Ishikawa (cell line): ENCODE results near the gene GTSE1.
A peak's percentile ranks its signal among the peaks of the same experiment; 100 is the strongest.

ENCODE experiments used
- CEBPB ChIP-seq: IDR thresholded peaks from 2 replicates; pipeline ENCODE4 v1.6.1; 2012
- CREB1 ChIP-seq: IDR thresholded peaks from 2 replicates; pipeline ENCODE4 v1.6.1; 2012; ENCODE audit warnings: low read depth
- EGR1 ChIP-seq: IDR thresholded peaks from 2 replicates; pipeline ENCODE4 v1.6.1; 2012
- EP300 ChIP-seq: IDR thresholded peaks from 2 replicates; pipeline ENCODE4 v1.6.1; 2012; ENCODE audit warnings: borderline replicate concordance
- FOXM1 ChIP-seq: IDR thresholded peaks from 2 replicates; pipeline ENCODE4 v1.6.1; 2012; ENCODE audit warnings: low read depth, borderline replicate concordance
- MAX ChIP-seq: IDR thresholded peaks from 2 replicates; pipeline ENCODE4 v1.6.1; 2012
- NFIC ChIP-seq: IDR thresholded peaks from 2 replicates; pipeline ENCODE4 v1.6.1; 2012
- RAD21 ChIP-seq: IDR thresholded peaks from 2 replicates; pipeline ENCODE4 v1.6.1; 2012; ENCODE audit warnings: low read depth
- TAF1 ChIP-seq: IDR thresholded peaks from 2 replicates; pipeline ENCODE4 v1.6.1; 2012; ENCODE audit warnings: low read depth, mild to moderate bottlenecking
- TCF12 ChIP-seq: IDR thresholded peaks from 2 replicates; pipeline ENCODE4 v1.6.1; 2012; ENCODE audit warnings: low read depth
- TEAD4 ChIP-seq: IDR thresholded peaks from 2 replicates; pipeline ENCODE4 v1.6.1; 2012
- YY1 ChIP-seq: IDR thresholded peaks from 2 replicates; pipeline ENCODE4 v1.6.1; 2012; ENCODE audit warnings: low read depth
- ZBTB7A ChIP-seq: IDR thresholded peaks from 2 replicates; pipeline ENCODE4 v1.6.1; 2012; ENCODE audit warnings: low read depth
- TF ChIP-seq, protein P1 (sequence below): IDR thresholded peaks from 2 replicates; pipeline ENCODE4 v1.6.1; 2012; ENCODE audit warnings: low read depth, mild to moderate bottlenecking
- TF ChIP-seq, protein P2 (sequence below): IDR thresholded peaks from 2 replicates; pipeline ENCODE4 v1.6.1; 2012

The GTSE1 gene

DNA sequence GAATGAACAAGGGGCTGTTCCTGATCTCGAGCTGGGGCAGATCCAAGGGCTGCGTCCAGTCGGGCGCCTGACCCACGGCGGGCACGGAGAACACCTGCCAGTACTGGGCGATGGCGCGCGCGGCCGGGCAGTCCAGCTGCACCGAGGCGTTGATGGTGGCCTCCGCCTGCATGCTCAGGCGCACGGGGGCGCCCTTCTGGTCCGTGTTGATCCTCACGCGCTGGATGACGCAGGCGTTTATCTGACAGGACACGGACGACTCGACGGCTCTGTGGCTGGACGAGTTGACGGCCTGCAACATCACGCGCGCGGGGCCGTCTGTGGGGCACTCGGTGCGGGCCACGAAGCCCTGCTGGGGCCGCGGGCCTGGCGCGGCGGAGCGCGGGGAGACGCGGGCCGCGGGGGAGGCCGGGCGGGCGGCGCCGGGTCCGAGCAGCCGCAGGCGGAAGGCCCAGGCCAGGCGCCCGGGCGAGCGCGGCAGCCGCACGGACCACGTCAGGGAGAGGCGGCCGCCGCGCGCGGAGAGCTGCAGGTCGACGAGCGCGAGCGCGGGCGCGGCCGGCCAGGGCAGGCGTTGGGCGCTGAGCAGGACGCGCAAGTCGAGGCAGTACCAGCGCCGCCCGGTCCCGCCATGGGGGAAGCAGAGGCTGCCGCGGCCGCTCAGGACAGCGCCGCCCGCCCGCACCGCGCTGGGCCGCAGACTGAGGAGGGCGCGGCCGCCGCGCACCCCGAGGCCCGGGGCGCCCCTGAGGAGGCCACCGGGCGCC is 34.0 kb upstream of the GTSE1 start:
- no peak for TF ChIP-seq RAD21
- TF ChIP-seq, protein P1, sequence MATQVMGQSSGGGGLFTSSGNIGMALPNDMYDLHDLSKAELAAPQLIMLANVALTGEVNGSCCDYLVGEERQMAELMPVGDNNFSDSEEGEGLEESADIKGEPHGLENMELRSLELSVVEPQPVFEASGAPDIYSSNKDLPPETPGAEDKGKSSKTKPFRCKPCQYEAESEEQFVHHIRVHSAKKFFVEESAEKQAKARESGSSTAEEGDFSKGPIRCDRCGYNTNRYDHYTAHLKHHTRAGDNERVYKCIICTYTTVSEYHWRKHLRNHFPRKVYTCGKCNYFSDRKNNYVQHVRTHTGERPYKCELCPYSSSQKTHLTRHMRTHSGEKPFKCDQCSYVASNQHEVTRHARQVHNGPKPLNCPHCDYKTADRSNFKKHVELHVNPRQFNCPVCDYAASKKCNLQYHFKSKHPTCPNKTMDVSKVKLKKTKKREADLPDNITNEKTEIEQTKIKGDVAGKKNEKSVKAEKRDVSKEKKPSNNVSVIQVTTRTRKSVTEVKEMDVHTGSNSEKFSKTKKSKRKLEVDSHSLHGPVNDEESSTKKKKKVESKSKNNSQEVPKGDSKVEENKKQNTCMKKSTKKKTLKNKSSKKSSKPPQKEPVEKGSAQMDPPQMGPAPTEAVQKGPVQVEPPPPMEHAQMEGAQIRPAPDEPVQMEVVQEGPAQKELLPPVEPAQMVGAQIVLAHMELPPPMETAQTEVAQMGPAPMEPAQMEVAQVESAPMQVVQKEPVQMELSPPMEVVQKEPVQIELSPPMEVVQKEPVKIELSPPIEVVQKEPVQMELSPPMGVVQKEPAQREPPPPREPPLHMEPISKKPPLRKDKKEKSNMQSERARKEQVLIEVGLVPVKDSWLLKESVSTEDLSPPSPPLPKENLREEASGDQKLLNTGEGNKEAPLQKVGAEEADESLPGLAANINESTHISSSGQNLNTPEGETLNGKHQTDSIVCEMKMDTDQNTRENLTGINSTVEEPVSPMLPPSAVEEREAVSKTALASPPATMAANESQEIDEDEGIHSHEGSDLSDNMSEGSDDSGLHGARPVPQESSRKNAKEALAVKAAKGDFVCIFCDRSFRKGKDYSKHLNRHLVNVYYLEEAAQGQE, result no peak
- no peak for TF ChIP-seq MAX
- TF ChIP-seq EP300, result no peak
- no peak for TF ChIP-seq TEAD4
- TF ChIP-seq, protein P2, sequence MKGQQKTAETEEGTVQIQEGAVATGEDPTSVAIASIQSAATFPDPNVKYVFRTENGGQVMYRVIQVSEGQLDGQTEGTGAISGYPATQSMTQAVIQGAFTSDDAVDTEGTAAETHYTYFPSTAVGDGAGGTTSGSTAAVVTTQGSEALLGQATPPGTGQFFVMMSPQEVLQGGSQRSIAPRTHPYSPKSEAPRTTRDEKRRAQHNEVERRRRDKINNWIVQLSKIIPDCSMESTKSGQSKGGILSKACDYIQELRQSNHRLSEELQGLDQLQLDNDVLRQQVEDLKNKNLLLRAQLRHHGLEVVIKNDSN, result no peak
- TF ChIP-seq NFIC, result no peak
- no peak for TF ChIP-seq TAF1
- no peak for TF ChIP-seq TCF12
- TF ChIP-seq ZBTB7A, result no peak
- no peak for TF ChIP-seq YY1
- TF ChIP-seq EGR1, result no peak
- TF ChIP-seq CREB1, result no peak

- TF ChIP-seq ZBTB7A (no peak), NFIC (no peak), YY1 (no peak), TEAD4 (no peak), FOXM1 (no peak)
Observed at GRCh38 chr22:46263216-46263590, 33.5 kb upstream of the GTSE1 start, which contains the start of gene PKDREJ. Gene PKDREJ (minus strand): TSS chr22:46263343. CDS start chr22:46263322, 21 bp downstream.

GRCh38 chr22:46267431-46268279 is 29.0 kb upstream of the GTSE1 start, which contains the start of gene TTC38:
Gene TTC38 (plus strand): TSS chr22:46268008. CDS start chr22:46268040, 32 bp downstream.
- TF ChIP-seq FOXM1 (no peak), YY1 (peak; percentile 90), TAF1 (peak; percentile 82), EGR1 (no peak), NFIC (peak; percentile 69)

GRCh38 chr22:46269564-46269963 is 27.1 kb upstream of the GTSE1 start:
- TF ChIP-seq TAF1 (no peak), YY1 (no peak), ZBTB7A (no peak), NFIC (no peak), EP300 (no peak), CREB1 (no peak), FOXM1 (no peak), TCF12 (no peak), RAD21 (no peak), TEAD4 (no peak), EGR1 (no peak)
- TF ChIP-seq, protein P2, result no peak

DNA sequence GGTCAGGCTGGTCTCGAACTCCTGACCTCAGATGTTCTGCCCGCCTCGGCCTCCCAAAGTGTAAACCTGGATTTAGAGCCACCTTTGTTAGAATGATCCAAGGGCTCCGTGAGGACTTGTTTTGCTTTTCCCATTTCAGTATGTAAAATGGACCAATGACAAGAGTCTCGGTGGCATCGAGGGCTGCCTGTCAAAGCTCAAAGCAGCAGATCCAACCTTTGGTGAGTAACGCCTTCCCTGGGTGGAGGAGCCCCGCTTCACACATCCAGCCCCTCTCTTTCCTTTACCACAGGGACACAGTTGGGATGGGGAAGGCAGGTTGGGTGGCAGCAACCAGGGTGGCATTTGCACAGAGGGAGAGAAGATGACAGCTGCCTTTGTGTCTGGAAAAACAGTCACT is 24.5 kb upstream of the GTSE1 start:
- TF ChIP-seq TCF12 (no peak), RAD21 (no peak), NFIC (no peak), CREB1 (no peak), FOXM1 (no peak), TEAD4 (no peak), CEBPB (no peak), ZBTB7A (no peak), EP300 (no peak), TAF1 (no peak), MAX (no peak), YY1 (no peak), EGR1 (no peak)
- TF ChIP-seq, protein P2, result no peak
- TF ChIP-seq, protein P1, result no peak
